H9 (cell line): Measurements from ENCODE around the gene CFAP43. TPM values are rescaled to one million over a fixed set of nuclear protein-coding genes. Genes with fewer than 3 reads are reported as not detected.

Experiments used
- DNase-seq: peaks from one replicate; pipeline ENCODE4 v3.0.0-alpha.2; 2017
- H2AFZ ChIP-seq: one replicate; pipeline ENCODE4 v1.6.1; 2013; ENCODE audit warnings: mild to moderate bottlenecking, low read length, control low read depth, moderate library complexity
- H2AK5ac ChIP-seq: 2 replicates; pipeline ENCODE4 v1.6.1; 2013; ENCODE audit warnings: low read length, control low read depth, mixed read lengths; ENCODE audit not compliant: insufficient read length
- H2BK120ac ChIP-seq: one replicate; pipeline ENCODE4 v1.6.1; 2013; ENCODE audit warnings: low read depth, mild to moderate bottlenecking, low read length, control low read depth, inconsistent platforms; ENCODE audit not compliant: poor library complexity, severe bottlenecking
- H2BK12ac ChIP-seq: 2 replicates; pipeline ENCODE4 v1.6.1; 2013; ENCODE audit warnings: low read length, control low read depth, mixed read lengths, low read depth; ENCODE audit not compliant: insufficient read length
- H2BK15ac ChIP-seq: 2 replicates; pipeline ENCODE4 v1.6.1; 2013; ENCODE audit warnings: low read depth, low read length, control low read depth
- H2BK20ac ChIP-seq: one replicate; pipeline ENCODE4 v1.6.1; 2013; ENCODE audit warnings: low read depth, mild to moderate bottlenecking, low read length, control low read depth, inconsistent platforms; ENCODE audit not compliant: poor library complexity, severe bottlenecking
- H2BK5ac ChIP-seq: 2 replicates; pipeline ENCODE4 v1.6.1; 2013; ENCODE audit warnings: low read length, control low read depth, mixed read lengths; ENCODE audit not compliant: insufficient read length
- H3K14ac ChIP-seq: 2 replicates; pipeline ENCODE4 v1.6.1; 2013; ENCODE audit warnings: low read length, control low read depth; ENCODE audit not compliant: insufficient read depth
- H3K18ac ChIP-seq: 2 replicates; pipeline ENCODE4 v1.6.1; 2013; ENCODE audit warnings: low read depth, mild to moderate bottlenecking, mixed read lengths, low read length, control low read depth; ENCODE audit not compliant: insufficient read length
- H3K23ac ChIP-seq: 2 replicates; pipeline ENCODE4 v1.6.1; 2013; ENCODE audit warnings: low read length, control low read depth, mixed read lengths, low read depth; ENCODE audit not compliant: insufficient read length
- H3K23me2 ChIP-seq: 2 replicates; pipeline ENCODE4 v1.6.1; 2013; ENCODE audit warnings: low read depth, mild to moderate bottlenecking, mixed read lengths, low read length, control low read depth; ENCODE audit not compliant: insufficient read length, poor library complexity, severe bottlenecking
- H3K27ac ChIP-seq: 2 replicates; pipeline ENCODE4 v1.5.1; 2013; ENCODE audit warnings: low read length, control low read depth, mixed read lengths, low read depth; ENCODE audit not compliant: insufficient read length
- H3K27me3 ChIP-seq: 2 replicates; pipeline ENCODE4 v1.6.1; 2013; ENCODE audit warnings: low read length, control low read depth, inconsistent platforms; ENCODE audit not compliant: insufficient read depth
- H3K4ac ChIP-seq: 2 replicates; pipeline ENCODE4 v1.6.1; 2013; ENCODE audit warnings: low read depth, mild to moderate bottlenecking, control low read depth, inconsistent platforms, low read length, moderate library complexity
- H3K4me1 ChIP-seq: 2 replicates; pipeline ENCODE4 v1.6.1; 2013; ENCODE audit warnings: low read length, control low read depth, inconsistent platforms; ENCODE audit not compliant: insufficient read depth
- H3K4me2 ChIP-seq: 2 replicates; pipeline ENCODE4 v1.6.1; 2013; ENCODE audit warnings: low read length, control low read depth, mixed read lengths; ENCODE audit not compliant: insufficient read length, insufficient read depth
- H3K56ac ChIP-seq: 2 replicates; pipeline ENCODE4 v1.6.1; 2013; ENCODE audit warnings: low read depth, mild to moderate bottlenecking, mixed read lengths, low read length, control low read depth; ENCODE audit not compliant: insufficient read length
- H3K79me1 ChIP-seq: 2 replicates; pipeline ENCODE4 v1.6.1; 2013; ENCODE audit warnings: low read depth, mild to moderate bottlenecking, moderate library complexity, low read length, control low read depth, inconsistent platforms; ENCODE audit not compliant: insufficient read depth, poor library complexity, severe bottlenecking
- H3K79me2 ChIP-seq: 2 replicates; pipeline ENCODE4 v1.6.1; 2013; ENCODE audit warnings: low read length, control low read depth, inconsistent platforms; ENCODE audit not compliant: insufficient read depth
- H3K9ac ChIP-seq: 2 replicates; pipeline ENCODE4 v1.6.1; 2013; ENCODE audit warnings: low read length, control low read depth, mixed read lengths; ENCODE audit not compliant: insufficient read length; ENCODE audit errors: extremely low read depth
- H3K9me3 ChIP-seq: one replicate; pipeline ENCODE4 v1.6.1; 2013; ENCODE audit warnings: low read depth, low read length, inconsistent platforms; ENCODE audit not compliant: control insufficient read depth
- H3T11ph ChIP-seq: one replicate; pipeline ENCODE4 v1.6.1; 2013; ENCODE audit warnings: mild to moderate bottlenecking, low read length, control low read depth, inconsistent platforms
- H4K20me1 ChIP-seq: one replicate; pipeline ENCODE4 v1.6.1; 2013; ENCODE audit not compliant: control insufficient read depth, insufficient read length, insufficient read depth
- H4K5ac ChIP-seq: 2 replicates; pipeline ENCODE4 v1.6.1; 2013; ENCODE audit warnings: low read depth, mild to moderate bottlenecking, mixed read lengths, low read length, control low read depth; ENCODE audit not compliant: insufficient read length
- H4K8ac ChIP-seq: replicated peaks from 2 replicates; pipeline ENCODE4 v1.6.1; 2013; ENCODE audit warnings: low read length, control low read depth, mixed read lengths, low read depth; ENCODE audit not compliant: insufficient read length
- H4K91ac ChIP-seq: 2 replicates; pipeline ENCODE4 v1.6.1; 2013; ENCODE audit warnings: low read depth, mild to moderate bottlenecking, moderate library complexity, mixed read lengths, low read length, control low read depth; ENCODE audit not compliant: insufficient read length
- H3K27ac Mint-ChIP-seq, 3 experiments: 2 replicates in 2 of 3; 3 replicates in 1 of 3; pipeline ENCODE4 v1.8.0; 2020 to 2021; ENCODE audit warnings: mixed read lengths in 3 of 3, mild to moderate bottlenecking in 1 of 3, moderate library complexity in 1 of 3
- H3K27me3 Mint-ChIP-seq: 2 replicates; pipeline ENCODE4 v1.8.0; 2021; ENCODE audit warnings: low read depth, mild to moderate bottlenecking, moderate library complexity, mixed read lengths
- H3K36me3 Mint-ChIP-seq, 3 experiments: 2 replicates in 2 of 3; 3 replicates in 1 of 3; pipeline ENCODE4 v1.8.0; 2020 to 2021; ENCODE audit warnings: low read depth in 3 of 3, mixed read lengths in 3 of 3; ENCODE audit not compliant: insufficient read depth in 1 of 3
- H3K4me1 Mint-ChIP-seq, 2 experiments: 2 replicates each; pipeline ENCODE4 v1.8.0; 2020; ENCODE audit warnings: mixed read lengths in 2 of 2
- H3K4me3 Mint-ChIP-seq, 2 experiments: 2 replicates in 1 of 2; 3 replicates in 1 of 2; pipeline ENCODE4 v1.8.0; 2020 to 2021; ENCODE audit warnings: mild to moderate bottlenecking in 2 of 2, mixed read lengths in 2 of 2, moderate library complexity in 1 of 2
- H3K9me3 Mint-ChIP-seq, 2 experiments: 2 replicates in 1 of 2; 3 replicates in 1 of 2; pipeline ENCODE4 v1.8.0; 2020; ENCODE audit warnings: mild to moderate bottlenecking in 2 of 2, mixed read lengths in 2 of 2, moderate library complexity in 1 of 2
- CTCF ChIP-seq: fragments of 200-600 bp; sonication (generic); conservative IDR thresholded peaks from 3 replicates; pipeline ENCODE4 v1.8.0; 2021; ENCODE audit warnings: antibody characterized with exemption, mild to moderate bottlenecking
- WGBS: extraction: QIAGEN DNeasy Blood & Tissue Kit; methylation state at CpG from one replicate; pipeline ENCODE4 v1.1.7; 2013; ENCODE audit warnings: missing lambda C conversion rate, low lambda C conversion rate, mixed read lengths; ENCODE audit not compliant: insufficient read length; ENCODE audit errors: extremely low coverage; 5-methylcytosine and 5-hydroxymethylcytosine counted together
- total RNA-seq: library from RNA; stranded (reverse); gene quantifications from 2 replicates; pipeline ENCODE4 v1.2.1, GENCODE V29; 2021

The CFAP43 gene
- total RNA-seq, 1 experiment from 2014 or later, result 0.26 TPM

- WGBS, result no CpG with 5 or more reads among the region's 5 CpGs
- H4K5ac ChIP-seq, result no peak overlapping the region
- H3K9ac ChIP-seq, result no peak overlapping the region
- H3K4ac ChIP-seq, result no peak overlapping the region
- no peak overlapping the region for H4K8ac ChIP-seq
- H3K4me1 ChIP-seq, result no peaks in the 10 kb centered on the region
- no peak overlapping the region for H3K23ac ChIP-seq
- no peak overlapping the region for H2BK5ac ChIP-seq
- Mint-ChIP-seq H3K4me3 (no peak overlapping the region), H3K27ac (no peak overlapping the region), H3K36me3 (no peaks in the 10 kb centered on the region), H3K9me3 (no peaks in the 10 kb centered on the region), H3K4me1 (no peaks in the 10 kb centered on the region), H3K27me3 (no peaks in the 10 kb centered on the region; the same call in 1 of the 2 replicates)
- H2AFZ ChIP-seq, result no peak overlapping the region
- no peak overlapping the region for H3K4me2 ChIP-seq
- no peak overlapping the region for H3K14ac ChIP-seq
- no peak overlapping the region for H2BK20ac ChIP-seq
- no peak for DNase-seq
- no peaks in the 10 kb centered on the region for H3K79me1 ChIP-seq
- no peak overlapping the region for H3K27ac ChIP-seq
- H4K91ac ChIP-seq, result no peak overlapping the region
- H3K9me3 ChIP-seq, result no peaks in the 10 kb centered on the region
- H3K23me2 ChIP-seq, result no peaks in the 10 kb centered on the region
- H3K18ac ChIP-seq, result no peak overlapping the region
- H3T11ph ChIP-seq, result no peak overlapping the region
- no peaks in the 10 kb centered on the region for H3K79me2 ChIP-seq
- H2AK5ac ChIP-seq, result no peak overlapping the region
- no peak overlapping the region for H2BK15ac ChIP-seq
- no peak for TF ChIP-seq CTCF
- H3K27me3 ChIP-seq, result no peaks in the 10 kb centered on the region
- no peaks in the 10 kb centered on the region for H4K20me1 ChIP-seq
- no peak overlapping the region for H2BK12ac ChIP-seq
- no peak overlapping the region for H2BK120ac ChIP-seq
- no peak overlapping the region for H3K56ac ChIP-seq
Observed at GRCh38 chr10:104190695-104191094, 41.5 kb downstream of the CFAP43 start.
